ENCODE results near the gene TEX10. TPM values are rescaled to one million over a fixed set of nuclear protein-coding genes. Genes with fewer than 3 reads are reported as not detected.
"Not testable (repeated sequence)": the region's sequence is repeated elsewhere in the genome, so short reads cannot be mapped to it uniquely, and the experiment has no call there.

The TEX10 gene
- total RNA-seq, 1 donor from 2014 or later = 19.1 TPM

DNA sequence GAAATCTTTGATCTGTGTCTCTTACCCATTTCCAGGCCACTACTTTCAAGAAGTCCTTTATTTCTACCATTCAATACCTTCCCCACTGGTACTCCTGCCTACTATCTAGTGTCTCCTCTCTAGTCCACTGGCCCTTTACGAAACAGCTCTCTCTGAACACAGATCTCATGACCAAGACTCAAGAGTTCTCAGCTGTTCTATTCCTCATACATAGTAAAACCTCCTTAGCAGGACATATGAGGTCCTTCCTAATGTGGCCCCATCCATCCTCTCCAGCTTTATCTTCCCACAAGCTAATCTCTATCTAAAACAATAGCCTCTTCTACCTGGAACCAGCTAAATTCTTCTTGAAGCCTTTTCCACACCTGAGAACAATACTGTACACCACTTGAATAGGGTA is 2.6 kb downstream of the TEX10 start:
- no peak for DNase-seq (ENCODE audit: extremely low read depth, low read depth, low spot score)

DNA sequence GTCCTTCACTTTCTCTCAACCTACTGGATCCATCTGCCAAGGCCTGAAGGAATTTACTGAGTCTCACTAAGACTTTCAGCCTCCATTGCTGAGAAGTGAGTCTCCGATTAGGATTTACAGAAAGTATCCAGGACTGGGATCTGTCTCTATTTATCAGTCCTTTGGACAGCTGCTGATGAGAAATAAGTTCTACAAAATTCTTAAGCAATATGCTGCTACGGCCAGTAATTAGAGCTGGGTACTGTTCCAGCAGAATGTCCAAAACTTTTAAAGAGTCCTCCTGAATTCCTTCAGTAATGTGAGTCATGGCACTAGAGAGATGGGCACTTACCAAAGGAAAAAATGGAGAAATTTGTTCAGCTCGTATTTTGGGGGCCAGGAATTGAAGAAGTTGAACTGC is 5.9 kb downstream of the TEX10 start:
- DNase-seq (ENCODE audit: extremely low read depth, low read depth, low spot score) = no peak

- no peak for DNase-seq (ENCODE audit: extremely low read depth, low read depth, low spot score)
Observed at GRCh38 chr9:100341889-100342288, 10.9 kb downstream of the TEX10 start.

- no peak for DNase-seq (ENCODE audit: extremely low read depth, low read depth, low spot score)
Observed at GRCh38 chr9:100340224-100340623, 12.5 kb downstream of the TEX10 start.

DNA sequence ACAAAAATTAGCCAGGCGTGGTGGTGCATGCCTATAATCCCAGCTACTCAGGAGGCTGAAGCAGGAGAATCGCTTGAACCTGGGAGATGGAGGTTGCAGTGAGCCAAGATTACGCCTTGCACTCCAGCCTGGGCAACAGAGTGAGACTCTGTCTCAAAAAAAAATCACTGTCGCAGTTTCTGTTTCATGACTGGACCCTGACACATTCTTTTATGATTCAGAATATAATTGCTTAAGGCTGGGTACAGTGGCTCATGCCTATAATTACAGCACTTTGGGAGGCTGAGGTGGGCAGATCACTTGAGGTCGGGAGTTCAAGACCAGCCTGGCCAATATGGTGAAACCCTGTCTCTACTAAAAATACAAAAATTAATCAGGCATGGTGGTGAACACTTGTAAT is 14.0 kb downstream of the TEX10 start:
- not testable (repeated sequence) for DNase-seq (ENCODE audit: extremely low read depth, low read depth, low spot score)

GRCh38 chr9:100324594-100325200 is 28.0 kb downstream of the TEX10 start:
- peak; percentile 27 for DNase-seq (ENCODE audit: extremely low read depth, low read depth, low spot score)

GRCh38 chr9:100322954-100323536 is 29.7 kb downstream of the TEX10 start:
- no peak for DNase-seq (ENCODE audit: extremely low read depth, low read depth, low spot score)

GRCh38 chr9:100317706-100318105 is 35.0 kb downstream of the TEX10 start:
- no peak for DNase-seq (ENCODE audit: extremely low read depth, low read depth, low spot score)

- no peak for DNase-seq (ENCODE audit: extremely low read depth, low read depth, low spot score)
Observed at GRCh38 chr9:100315561-100315960, 37.2 kb downstream of the TEX10 start.

DNA sequence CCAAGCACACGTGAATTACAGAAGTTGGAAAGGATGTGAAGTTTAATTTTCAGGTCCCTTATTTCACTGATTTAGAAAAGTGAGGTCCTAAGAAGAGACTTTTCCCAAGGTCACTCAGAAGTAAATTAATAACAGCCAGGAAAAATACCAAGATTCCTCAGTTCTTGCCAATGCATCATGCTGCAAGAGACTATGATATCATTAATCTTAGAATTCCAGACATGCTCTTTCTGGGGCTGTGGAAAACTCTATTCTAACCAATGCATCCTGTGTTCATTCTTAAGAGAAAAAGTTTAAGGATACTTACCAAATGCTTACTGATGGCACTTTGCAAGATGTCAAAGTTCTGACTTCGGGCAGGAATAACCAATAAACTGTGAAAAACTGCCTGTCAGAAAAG is 42.8 kb downstream of the TEX10 start:
- no peak for DNase-seq (ENCODE audit: extremely low read depth, low read depth, low spot score)

- DNase-seq (ENCODE audit: extremely low read depth, low read depth, low spot score) = no peak
Observed at GRCh38 chr9:100308965-100309564, 43.7 kb downstream of the TEX10 start.

- DNase-seq (ENCODE audit: extremely low read depth, low read depth, low spot score) = no peak
Observed at GRCh38 chr9:100307080-100307479, 45.7 kb downstream of the TEX10 start.

DNA sequence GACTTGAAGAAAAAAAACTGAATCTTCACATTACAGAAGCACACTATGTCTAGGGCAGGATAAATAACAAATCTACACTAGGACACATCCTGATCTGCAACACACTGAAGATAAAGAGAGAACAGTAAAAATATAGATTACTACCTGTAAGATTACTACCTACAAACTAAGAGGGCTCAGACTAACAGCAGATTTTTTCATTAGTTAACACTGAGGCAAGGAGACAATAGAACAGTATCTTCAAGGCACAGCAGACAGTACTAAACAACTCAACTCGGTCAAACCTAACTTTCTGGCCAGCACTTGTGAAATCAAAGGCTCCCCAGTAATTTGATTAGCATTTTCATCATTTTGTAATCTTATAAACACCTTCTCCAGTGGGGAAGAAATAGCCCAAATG is 46.5 kb downstream of the TEX10 start:
- DNase-seq (ENCODE audit: extremely low read depth, low read depth, low spot score) = no peak

DNA sequence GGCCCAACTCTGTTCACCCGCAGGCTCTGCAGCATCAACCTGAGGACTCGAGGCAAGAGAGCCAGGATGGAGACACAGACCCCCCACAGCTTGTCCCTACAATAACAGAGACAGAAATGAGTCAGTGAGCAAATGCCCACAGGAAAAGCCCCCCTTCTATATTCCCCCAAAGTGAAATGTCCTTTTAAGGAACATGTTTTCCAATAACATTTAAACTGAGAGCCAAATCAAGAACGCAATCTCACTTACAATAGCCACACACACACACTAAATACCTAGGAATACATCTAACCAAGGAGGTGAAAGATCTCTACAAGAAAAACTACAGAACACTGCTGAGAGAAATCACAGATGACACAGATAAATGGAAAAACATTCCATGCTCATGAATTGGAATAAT is 49.0 kb downstream of the TEX10 start:
- DNase-seq (ENCODE audit: extremely low read depth, low read depth, low spot score) = no peak

GRCh38 chr9:100298378-100298777 is 54.4 kb downstream of the TEX10 start:
- DNase-seq (ENCODE audit: extremely low read depth, low read depth, low spot score) = no peak

- DNase-seq (ENCODE audit: extremely low read depth, low read depth, low spot score) = no peak
Observed at GRCh38 chr9:100296407-100296806, 56.3 kb downstream of the TEX10 start.

GRCh38 chr9:100295240-100295639 is 57.5 kb downstream of the TEX10 start:
- no peak for DNase-seq (ENCODE audit: extremely low read depth, low read depth, low spot score)

DNA sequence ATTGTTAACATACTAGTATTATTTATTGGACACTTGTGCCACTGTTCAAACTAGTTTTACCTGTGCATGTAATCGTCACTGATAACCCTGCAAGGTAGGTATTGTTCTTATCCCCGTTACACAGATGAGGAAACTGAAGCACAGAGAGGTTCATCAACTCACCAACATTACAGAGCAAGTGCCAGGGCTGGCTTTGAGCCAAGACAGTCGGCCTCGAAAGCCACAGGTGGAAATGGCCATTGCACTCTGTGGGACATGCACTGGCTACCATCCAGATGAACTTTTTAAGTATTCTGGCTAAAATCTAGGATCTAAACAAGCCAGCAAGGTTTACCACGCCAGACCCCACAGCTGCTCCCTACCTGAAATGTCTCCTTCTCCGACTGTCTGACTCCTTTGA is 57.9 kb downstream of the TEX10 start:
- no peak for DNase-seq (ENCODE audit: extremely low read depth, low read depth, low spot score)

GRCh38 chr9:100294341-100294740 is 58.4 kb downstream of the TEX10 start:
- DNase-seq (ENCODE audit: extremely low read depth, low read depth, low spot score) = no peak

GRCh38 chr9:100292414-100292813 is 60.3 kb downstream of the TEX10 start:
- DNase-seq (ENCODE audit: extremely low read depth, low read depth, low spot score) = no peak

DNA sequence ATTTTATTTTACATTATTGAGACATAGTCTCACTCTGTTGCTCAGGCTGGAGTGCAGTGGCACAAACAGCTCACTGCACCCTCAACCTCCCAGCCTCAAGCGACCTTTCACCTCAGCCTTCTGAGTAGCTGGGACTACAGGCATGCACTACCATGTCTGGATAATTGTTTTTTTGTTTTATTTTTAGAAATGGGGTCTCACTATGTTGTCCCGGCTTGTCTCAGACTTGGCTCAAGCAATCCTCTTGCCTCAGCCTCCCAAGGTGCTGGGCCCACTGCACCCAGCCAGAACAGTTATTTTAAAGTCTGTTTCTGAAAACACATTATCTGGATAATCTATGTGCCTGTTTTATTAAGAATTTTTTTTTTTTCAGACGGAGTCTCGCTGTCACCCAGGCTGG is 62.0 kb downstream of the TEX10 start:
- no peak for DNase-seq (ENCODE audit: extremely low read depth, low read depth, low spot score)

GRCh38 chr9:100287186-100287585 is 65.6 kb downstream of the TEX10 start:
- no peak for DNase-seq (ENCODE audit: extremely low read depth, low read depth, low spot score)

DNA sequence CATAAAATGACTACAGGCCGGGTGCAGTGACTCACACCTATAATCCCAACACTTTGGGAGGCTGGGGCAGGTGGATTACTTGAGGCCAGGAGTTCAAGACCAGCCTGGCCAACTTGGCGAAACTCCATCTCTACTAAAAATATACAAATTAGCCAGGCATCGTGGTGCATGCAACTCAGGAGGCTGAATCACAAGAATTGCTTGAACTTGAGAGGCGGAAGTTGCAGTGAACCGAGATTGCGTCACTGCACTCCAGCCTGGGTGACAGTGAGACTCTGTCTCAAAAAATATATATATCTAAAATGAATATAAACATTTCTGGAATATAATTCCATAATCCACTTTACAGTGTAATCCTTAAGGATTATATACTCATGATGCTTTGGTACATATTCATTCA is 66.5 kb downstream of the TEX10 start:
- DNase-seq (ENCODE audit: extremely low read depth, low read depth, low spot score) = no peak

Measured in glomerular endothelial cell (primary cell).